ENCODE data around the gene RGS6. TPM values are rescaled to one million over a fixed set of nuclear protein-coding genes. Genes with fewer than 3 reads are reported as not detected.

RGS6 gene
- polyA plus RNA-seq, 2 donors: 0.11 to 0.29 TPM

- Histone ChIP-seq H3K27ac (ENCODE audit: low read depth in 2 of 2, low read length in 1 of 2) (no peak overlapping the region), H3K9me3 (ENCODE audit: control insufficient read depth in 2 of 2, insufficient read depth in 1 of 2, low read depth in 1 of 2, low read length in 1 of 2) (no peaks in the 10 kb centered on the region), H3K4me1 (ENCODE audit: control insufficient read depth in 2 of 2, insufficient read depth in 2 of 2, low read length in 1 of 2) (no peaks in the 10 kb centered on the region), H3K27me3 (ENCODE audit: control insufficient read depth in 1 of 2, insufficient read depth in 2 of 2, low read length in 2 of 2) (no peaks in the 10 kb centered on the region), H3K4me3 (ENCODE audit: low read depth in 1 of 2, low read length in 2 of 2) (no peak overlapping the region), H3K36me3 (ENCODE audit: control insufficient read depth in 2 of 2, insufficient read depth in 2 of 2, low read length in 1 of 2) (no peaks in the 10 kb centered on the region)
Measured at GRCh38 chr14:72369106-72369505, 436.9 kb downstream of the RGS6 start.

GRCh38 chr14:72377016-72377415, 444.8 kb downstream of the RGS6 start:
- Histone ChIP-seq H3K36me3 (ENCODE audit: control insufficient read depth in 2 of 2, insufficient read depth in 2 of 2, low read length in 1 of 2) (no peaks in the 10 kb centered on the region), H3K27me3 (ENCODE audit: control insufficient read depth in 1 of 2, insufficient read depth in 2 of 2, low read length in 2 of 2) (no peaks in the 10 kb centered on the region), H3K27ac (ENCODE audit: low read depth in 2 of 2, low read length in 1 of 2) (no peak overlapping the region), H3K4me3 (ENCODE audit: low read depth in 1 of 2, low read length in 2 of 2) (no peak overlapping the region), H3K4me1 (ENCODE audit: control insufficient read depth in 2 of 2, insufficient read depth in 2 of 2, low read length in 1 of 2) (no peaks in the 10 kb centered on the region), H3K9me3 (ENCODE audit: control insufficient read depth in 2 of 2, insufficient read depth in 1 of 2, low read depth in 1 of 2, low read length in 1 of 2) (peaks cover 0 to 3% of the 10 kb centered on the region in 2 donors)
- WGBS, 2 donors: 57 to 61% methylated on average over 3 of the region's 3 CpGs

- Histone ChIP-seq H3K4me1 (ENCODE audit: control insufficient read depth in 2 of 2, insufficient read depth in 2 of 2, low read length in 1 of 2) (no peaks in the 10 kb centered on the region), H3K27me3 (ENCODE audit: control insufficient read depth in 1 of 2, insufficient read depth in 2 of 2, low read length in 2 of 2) (no peaks in the 10 kb centered on the region), H3K27ac (ENCODE audit: low read depth in 2 of 2, low read length in 1 of 2) (no peak overlapping the region), H3K4me3 (ENCODE audit: low read depth in 1 of 2, low read length in 2 of 2) (no peak overlapping the region), H3K36me3 (ENCODE audit: control insufficient read depth in 2 of 2, insufficient read depth in 2 of 2, low read length in 1 of 2) (no peaks in the 10 kb centered on the region), H3K9me3 (ENCODE audit: control insufficient read depth in 2 of 2, insufficient read depth in 1 of 2, low read depth in 1 of 2, low read length in 1 of 2) (peaks cover 0 to under 1% of the 10 kb centered on the region in 2 donors)
- 84 to 94% methylated on average over 1 of the region's 1 CpG for WGBS, 2 donors
Measured at GRCh38 chr14:72380456-72380855, 448.2 kb downstream of the RGS6 start.

GRCh38 chr14:72383865-72384264, 451.6 kb downstream of the RGS6 start:
- H3K4me3 ChIP-seq (ENCODE audit: low read depth in 1 of 2, low read length in 2 of 2): no peak overlapping the region
- 37 to 42% methylated on average over 5 of the region's 5 CpGs for WGBS, 2 donors
- no peaks in the 10 kb centered on the region for H3K9me3 ChIP-seq (ENCODE audit: control insufficient read depth in 2 of 2, insufficient read depth in 1 of 2, low read depth in 1 of 2, low read length in 1 of 2)
- no peak overlapping the region for H3K27ac ChIP-seq (ENCODE audit: low read depth in 2 of 2, low read length in 1 of 2)
- no peaks in the 10 kb centered on the region for H3K27me3 ChIP-seq (ENCODE audit: control insufficient read depth in 1 of 2, insufficient read depth in 2 of 2, low read length in 2 of 2)
- H3K4me1 ChIP-seq (ENCODE audit: control insufficient read depth in 2 of 2, insufficient read depth in 2 of 2, low read length in 1 of 2): no peaks in the 10 kb centered on the region
- H3K36me3 ChIP-seq (ENCODE audit: control insufficient read depth in 2 of 2, insufficient read depth in 2 of 2, low read length in 1 of 2): no peaks in the 10 kb centered on the region

GRCh38 chr14:72387726-72388125, 455.5 kb downstream of the RGS6 start:
- H3K36me3 ChIP-seq (ENCODE audit: control insufficient read depth in 2 of 2, insufficient read depth in 2 of 2, low read length in 1 of 2): no peaks in the 10 kb centered on the region
- no peak overlapping the region for H3K27ac ChIP-seq (ENCODE audit: low read depth in 2 of 2, low read length in 1 of 2)
- no peaks in the 10 kb centered on the region for H3K27me3 ChIP-seq (ENCODE audit: control insufficient read depth in 1 of 2, insufficient read depth in 2 of 2, low read length in 2 of 2)
- no peaks in the 10 kb centered on the region for H3K9me3 ChIP-seq (ENCODE audit: control insufficient read depth in 2 of 2, insufficient read depth in 1 of 2, low read depth in 1 of 2, low read length in 1 of 2)
- 86 to 90% methylated on average over 3 of the region's 3 CpGs for WGBS, 2 donors
- H3K4me3 ChIP-seq (ENCODE audit: low read depth in 1 of 2, low read length in 2 of 2): no peak overlapping the region
- H3K4me1 ChIP-seq (ENCODE audit: control insufficient read depth in 2 of 2, insufficient read depth in 2 of 2, low read length in 1 of 2): no peaks in the 10 kb centered on the region

GRCh38 chr14:72389200-72389599, 457.0 kb downstream of the RGS6 start:
- Histone ChIP-seq H3K27me3 (ENCODE audit: control insufficient read depth in 1 of 2, insufficient read depth in 2 of 2, low read length in 2 of 2) (no peaks in the 10 kb centered on the region), H3K36me3 (ENCODE audit: control insufficient read depth in 2 of 2, insufficient read depth in 2 of 2, low read length in 1 of 2) (no peaks in the 10 kb centered on the region), H3K27ac (ENCODE audit: low read depth in 2 of 2, low read length in 1 of 2) (no peak overlapping the region), H3K9me3 (ENCODE audit: control insufficient read depth in 2 of 2, insufficient read depth in 1 of 2, low read depth in 1 of 2, low read length in 1 of 2) (no peaks in the 10 kb centered on the region), H3K4me3 (ENCODE audit: low read depth in 1 of 2, low read length in 2 of 2) (no peak overlapping the region), H3K4me1 (ENCODE audit: control insufficient read depth in 2 of 2, insufficient read depth in 2 of 2, low read length in 1 of 2) (no peaks in the 10 kb centered on the region)
- WGBS, 2 donors: 69 to 76% methylated on average over 7 of the region's 7 CpGs

GRCh38 chr14:72401101-72401625, 468.9 kb downstream of the RGS6 start:
- 71 to 72% methylated on average over 4 of the region's 4 CpGs for WGBS, 2 donors
- Histone ChIP-seq H3K36me3 (ENCODE audit: control insufficient read depth in 2 of 2, insufficient read depth in 2 of 2, low read length in 1 of 2) (no peaks in the 10 kb centered on the region), H3K4me1 (ENCODE audit: control insufficient read depth in 2 of 2, insufficient read depth in 2 of 2, low read length in 1 of 2) (no peaks in the 10 kb centered on the region), H3K4me3 (ENCODE audit: low read depth in 1 of 2, low read length in 2 of 2) (no peak overlapping the region), H3K27ac (ENCODE audit: low read depth in 2 of 2, low read length in 1 of 2) (no peak overlapping the region), H3K27me3 (ENCODE audit: control insufficient read depth in 1 of 2, insufficient read depth in 2 of 2, low read length in 2 of 2) (no peaks in the 10 kb centered on the region), H3K9me3 (ENCODE audit: control insufficient read depth in 2 of 2, insufficient read depth in 1 of 2, low read depth in 1 of 2, low read length in 1 of 2) (no peaks in the 10 kb centered on the region)

- 46 to 51% methylated on average over 8 of the region's 8 CpGs for WGBS, 2 donors
- Histone ChIP-seq H3K4me1 (ENCODE audit: control insufficient read depth in 2 of 2, insufficient read depth in 2 of 2, low read length in 1 of 2) (no peaks in the 10 kb centered on the region), H3K27ac (ENCODE audit: low read depth in 2 of 2, low read length in 1 of 2) (no peak overlapping the region), H3K27me3 (ENCODE audit: control insufficient read depth in 1 of 2, insufficient read depth in 2 of 2, low read length in 2 of 2) (no peaks in the 10 kb centered on the region), H3K36me3 (ENCODE audit: control insufficient read depth in 2 of 2, insufficient read depth in 2 of 2, low read length in 1 of 2) (no peaks in the 10 kb centered on the region), H3K9me3 (ENCODE audit: control insufficient read depth in 2 of 2, insufficient read depth in 1 of 2, low read depth in 1 of 2, low read length in 1 of 2) (no peaks in the 10 kb centered on the region), H3K4me3 (ENCODE audit: low read depth in 1 of 2, low read length in 2 of 2) (no peak overlapping the region)
Measured at GRCh38 chr14:72401632-72402376, 469.6 kb downstream of the RGS6 start.

- Histone ChIP-seq H3K4me3 (ENCODE audit: low read depth in 1 of 2, low read length in 2 of 2) (no peak overlapping the region), H3K36me3 (ENCODE audit: control insufficient read depth in 2 of 2, insufficient read depth in 2 of 2, low read length in 1 of 2) (no peaks in the 10 kb centered on the region), H3K27ac (ENCODE audit: low read depth in 2 of 2, low read length in 1 of 2) (no peak overlapping the region), H3K27me3 (ENCODE audit: control insufficient read depth in 1 of 2, insufficient read depth in 2 of 2, low read length in 2 of 2) (no peaks in the 10 kb centered on the region), H3K9me3 (ENCODE audit: control insufficient read depth in 2 of 2, insufficient read depth in 1 of 2, low read depth in 1 of 2, low read length in 1 of 2) (no peaks in the 10 kb centered on the region), H3K4me1 (ENCODE audit: control insufficient read depth in 2 of 2, insufficient read depth in 2 of 2, low read length in 1 of 2) (no peaks in the 10 kb centered on the region)
- WGBS, 2 donors: 74 to 81% methylated on average over 3 of the region's 3 CpGs
Measured at GRCh38 chr14:72402377-72402772, 470.1 kb downstream of the RGS6 start.

Measured in esophagus (tissue), 2 donors.